Vagina (tissue), 2 donors: Measurements from ENCODE around the gene AGER.

Experiments
- CTCF ChIP-seq, 3 experiments: fragments of 450-650 bp in 2 of 3; fragments of 200-600 bp in 1 of 3; sonication (generic) in 1 of 3; IDR thresholded peaks; one replicate each; pipeline ENCODE4 v1.5.1; 2017 to 2019; ENCODE audit warnings: antibody characterized with exemption in 3 of 3, mild to moderate bottlenecking in 2 of 3, moderate library complexity in 2 of 3
- POLR2A ChIP-seq, 2 donors: fragments of 450-650 bp; IDR thresholded peaks; one replicate each; pipeline ENCODE4 v1.6.1; 2017; ENCODE audit warnings: antibody characterized with exemption in 2 of 2, mild to moderate bottlenecking in 2 of 2, moderate library complexity in 2 of 2

GRCh38 chr6:32164295-32164694 lies 19.8 kb downstream of the AGER start, which contains the start of gene EGFL8:
- TF ChIP-seq CTCF (IDR thresholded peaks at IDR 0.05) (no peak), POLR2A (IDR thresholded peaks at IDR 0.05) (no peak)
